ENCODE data around the gene TGM1.
"Not testable (repeated sequence)": the region's sequence is repeated elsewhere in the genome, so short reads cannot be mapped to it uniquely, and the experiment has no call there.

TGM1 gene

GRCh38 chr14:24204163-24205146 lies 58.5 kb downstream of the TGM1 start:
- H3K27me3 ChIP-seq (ENCODE audit: control insufficient read depth in 1 of 2, insufficient read depth in 2 of 2, low read length in 2 of 2) = no peaks in the 10 kb centered on the region
- no peaks in the 10 kb centered on the region for H3K4me1 ChIP-seq (ENCODE audit: insufficient read depth, low read length)
- H3K36me3 ChIP-seq (ENCODE audit: insufficient read depth, low read length) = peaks cover 37% of the 10 kb centered on the region
- no peaks in the 10 kb centered on the region for H3K9me3 ChIP-seq (ENCODE audit: low read length)
- no peak overlapping the region for H3K27ac ChIP-seq (ENCODE audit: low read depth, low read length)
- H3K9ac ChIP-seq (ENCODE audit: low read length) = no peak overlapping the region
- no peak overlapping the region for H3K4me3 ChIP-seq (ENCODE audit: low read depth in 1 of 2, low read length in 2 of 2)

GRCh38 chr14:24203249-24203886 lies 59.6 kb downstream of the TGM1 start:
- not testable (repeated sequence) for H3K4me3 ChIP-seq (ENCODE audit: low read depth in 1 of 2, low read length in 2 of 2); H3K27me3 ChIP-seq (ENCODE audit: control insufficient read depth in 1 of 2, insufficient read depth in 2 of 2, low read length in 2 of 2); H3K9me3 ChIP-seq (ENCODE audit: low read length); H3K4me1 ChIP-seq (ENCODE audit: insufficient read depth, low read length); H3K27ac ChIP-seq (ENCODE audit: low read depth, low read length); H3K9ac ChIP-seq (ENCODE audit: low read length)
- peaks cover 29% of the 10 kb centered on the region for H3K36me3 ChIP-seq (ENCODE audit: insufficient read depth, low read length)

- not testable (repeated sequence) for H3K27ac ChIP-seq (ENCODE audit: low read depth, low read length); H3K4me3 ChIP-seq (ENCODE audit: low read depth in 1 of 2, low read length in 2 of 2); H3K9me3 ChIP-seq (ENCODE audit: low read length); H3K4me1 ChIP-seq (ENCODE audit: insufficient read depth, low read length); H3K27me3 ChIP-seq (ENCODE audit: control insufficient read depth in 1 of 2, insufficient read depth in 2 of 2, low read length in 2 of 2); H3K9ac ChIP-seq (ENCODE audit: low read length)
- H3K36me3 ChIP-seq (ENCODE audit: insufficient read depth, low read length) = peaks cover 21% of the 10 kb centered on the region
Observed at GRCh38 chr14:24202538-24202937, 60.4 kb downstream of the TGM1 start.

Measured in muscle layer of colon (tissue), 2 donors.